GM19239 (cell line): Measurements from ENCODE around the gene HGFAC.

ENCODE experiments used
- DNase-seq: peaks from one replicate; pipeline ENCODE4 v3.0.0; 2011; ENCODE audit warnings: low spot score; ENCODE audit not compliant: insufficient read length
- FAIRE-seq: peaks from 2 replicates; lab custom pipeline; 2011; peaks lifted over from hg19 to GRCh38; lab: Jason Lieb, UNC

Gene HGFAC

DNA sequence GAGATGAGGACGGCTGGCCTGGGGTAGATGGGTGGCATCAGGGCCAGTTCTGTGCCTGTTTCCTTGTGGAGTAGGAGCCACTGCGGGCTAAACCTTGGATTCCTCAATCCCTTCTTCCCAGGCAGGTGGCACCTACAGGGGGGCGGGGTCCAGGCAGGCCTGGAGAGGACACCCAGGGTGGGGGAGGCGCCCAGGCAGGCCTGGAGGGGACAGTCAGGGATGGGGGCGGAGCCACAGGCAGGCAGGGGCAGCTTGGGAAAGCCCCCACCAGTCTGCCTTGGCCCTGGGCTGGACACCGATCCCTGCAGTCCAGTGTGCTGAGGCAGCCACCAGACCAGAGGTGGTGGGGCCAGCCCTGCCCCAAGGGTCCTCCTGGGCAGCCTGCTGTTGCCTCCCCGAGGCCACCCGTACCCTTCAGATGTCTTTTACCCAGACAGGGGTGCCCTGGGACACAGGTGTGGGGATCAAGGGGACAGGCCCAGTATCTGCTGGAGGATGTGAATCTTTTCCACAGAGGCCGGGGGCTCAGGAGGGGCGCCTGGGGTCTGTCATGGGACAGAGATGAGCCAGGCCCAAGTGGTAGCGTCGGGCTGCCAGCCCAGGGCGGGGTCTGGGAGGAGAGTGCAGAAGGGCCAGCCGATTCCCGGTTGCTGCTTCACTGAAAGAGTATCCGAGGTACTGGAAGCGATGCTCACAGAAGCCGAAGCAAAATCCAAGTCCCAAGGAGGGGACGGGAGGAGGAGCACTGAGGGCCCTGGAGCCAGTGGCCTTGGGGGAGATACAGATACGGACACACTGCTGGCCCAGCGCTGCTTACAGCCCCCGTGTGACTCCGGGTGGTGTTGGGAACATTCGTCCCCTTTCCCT, 56.0 kb downstream of the HGFAC start:
- DNase-seq (no peak), FAIRE-seq (no peak)

DNA sequence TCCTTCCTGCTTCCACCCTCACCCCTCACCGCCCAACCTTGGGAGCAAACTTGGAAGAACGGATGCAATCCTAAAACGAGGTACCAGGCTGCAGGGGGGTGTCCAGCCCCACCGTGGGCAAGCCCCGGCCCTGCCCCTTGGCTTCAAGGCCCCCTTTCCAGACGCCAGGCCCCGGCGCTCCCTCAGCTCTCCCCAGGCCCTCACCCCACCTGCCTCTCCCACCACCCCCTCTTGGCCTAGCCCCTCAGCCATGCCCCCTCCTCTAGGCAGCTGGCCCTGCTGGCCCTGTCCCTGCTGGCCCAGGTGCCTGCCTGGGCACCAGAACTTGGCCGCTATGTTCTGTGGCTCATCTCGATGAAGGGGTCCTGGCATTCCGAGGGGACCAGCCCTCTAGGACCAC, 56.6 kb downstream of the HGFAC start:
- FAIRE-seq (no peak), DNase-seq (no peak)
